HG03135 (cell line): ENCODE results near the gene SUSD2.
"Not testable (repeated sequence)": the region's sequence is repeated elsewhere in the genome, so short reads cannot be mapped to it uniquely, and the experiment has no call there.

Experiments used
- ATAC-seq: cut with Tn5 transposase; IDR thresholded peaks from one replicate; pipeline ENCODE4 v1.9.1; 2021; ENCODE audit warnings: mild to moderate bottlenecking, moderate library complexity; ENCODE audit not compliant: unreplicated experiment

SUSD2 gene

GRCh38 chr22:24187731-24188644 lies 6.7 kb downstream of the SUSD2 start:
- ATAC-seq, result no peak

GRCh38 chr22:24188705-24189248 lies 7.5 kb downstream of the SUSD2 start:
- no peak for ATAC-seq

- ATAC-seq, result no peak
These were observed 8.2 kb downstream of the SUSD2 start for GRCh38 chr22:24189249-24190158.

GRCh38 chr22:24190159-24190540 lies 8.9 kb downstream of the SUSD2 start:
- ATAC-seq, result no peak

- no peak for ATAC-seq
These were observed 9.4 kb downstream of the SUSD2 start for GRCh38 chr22:24190596-24191208.

- no peak for ATAC-seq
These were observed 10.1 kb downstream of the SUSD2 start for GRCh38 chr22:24191381-24191841.

GRCh38 chr22:24191893-24192292 lies 10.6 kb downstream of the SUSD2 start:
- no peak for ATAC-seq

- ATAC-seq, result no peak
These were observed 17.4 kb downstream of the SUSD2 start for GRCh38 chr22:24198682-24199052.

GRCh38 chr22:24200619-24201212 lies 19.4 kb downstream of the SUSD2 start:
- ATAC-seq, result no peak

- no peak for ATAC-seq
These were observed 20.7 kb downstream of the SUSD2 start for GRCh38 chr22:24201681-24202614.

GRCh38 chr22:24203856-24204255 lies 22.6 kb downstream of the SUSD2 start:
- not testable (repeated sequence) for ATAC-seq

- no peak for ATAC-seq
These were observed 24.3 kb downstream of the SUSD2 start for GRCh38 chr22:24205438-24206195.

GRCh38 chr22:24206460-24207263 lies 25.4 kb downstream of the SUSD2 start:
- not testable (repeated sequence) for ATAC-seq

GRCh38 chr22:24207264-24208011 lies 26.2 kb downstream of the SUSD2 start:
- no peak for ATAC-seq

- ATAC-seq, result no peak
These were observed 26.9 kb downstream of the SUSD2 start for GRCh38 chr22:24208012-24208749.

GRCh38 chr22:24209016-24209415 lies 27.7 kb downstream of the SUSD2 start:
- no peak for ATAC-seq
